Naive B cell (primary cell): ENCODE measurements around the gene PTGIR. TPM values are rescaled to one million over a fixed set of nuclear protein-coding genes. Genes with fewer than 3 reads are reported as not detected.
"Not testable (repeated sequence)": the region's sequence is repeated elsewhere in the genome, so short reads cannot be mapped to it uniquely, and the experiment has no call there.

ENCODE experiments used
- ATAC-seq, 2 donors: fragments of 150-1000 bp; cut with Tn5 transposase; 2 replicates each; pipeline ENCODE4 v1.10.0; 2021; ENCODE audit warnings: low read depth in 2 of 2, mild to moderate bottlenecking in 2 of 2, moderate library complexity in 2 of 2
- DNase-seq: peaks from one replicate; pipeline ENCODE4 v3.0.0; 2022
- H3K27ac Mint-ChIP-seq, 6 donors: one replicate each; pipeline ENCODE4 v1.8.0; 2020 to 2022; ENCODE audit warnings: mild to moderate bottlenecking in 6 of 6, mixed read lengths in 6 of 6, moderate library complexity in 5 of 6, inconsistent platforms in 2 of 6
- H3K27me3 Mint-ChIP-seq, 3 donors: one replicate each; pipeline ENCODE4 v1.8.0; 2021 to 2022; ENCODE audit warnings: mixed read lengths in 3 of 3, mild to moderate bottlenecking in 1 of 3
- H3K36me3 Mint-ChIP-seq, 2 donors: one replicate each; pipeline ENCODE4 v1.8.0; 2020 to 2022; ENCODE audit warnings: mixed read lengths in 2 of 2, inconsistent platforms in 1 of 2, mild to moderate bottlenecking in 1 of 2
- H3K4me1 Mint-ChIP-seq, 3 donors: one replicate each; pipeline ENCODE4 v1.8.0; 2020 to 2022; ENCODE audit warnings: mixed read lengths in 3 of 3, inconsistent platforms in 1 of 3, mild to moderate bottlenecking in 1 of 3, moderate library complexity in 1 of 3
- H3K4me3 Mint-ChIP-seq, 8 donors: one replicate each; pipeline ENCODE4 v1.8.0; 2020 to 2022; ENCODE audit warnings: mild to moderate bottlenecking in 8 of 8, mixed read lengths in 8 of 8, moderate library complexity in 8 of 8, inconsistent platforms in 2 of 8
- H3K9me3 Mint-ChIP-seq, 7 donors: one replicate each; pipeline ENCODE4 v1.8.0; 2020 to 2022; ENCODE audit warnings: mixed read lengths in 7 of 7, mild to moderate bottlenecking in 5 of 7, inconsistent platforms in 2 of 7, moderate library complexity in 1 of 7
- polyA plus RNA-seq, 6 donors: library from polyadenylated mRNA; unstranded; fragments of 300-500 nt; fragmentation: Illumina TruSeq; gene quantifications; one replicate each; pipeline ENCODE4 v1.2.3, GENCODE V29; 2021; ENCODE audit warnings: low read depth in 6 of 6

Gene PTGIR
- polyA plus RNA-seq, 6 donors from 2014 or later, result 1.3 to 4.5 (median 1.9) TPM; not detected in 1

GRCh38 chr19:46634045-46634655 is 9.3 kb upstream of the PTGIR start:
- Mint-ChIP-seq H3K4me1 (peaks cover 6 to 39% (median 20%) of the 10 kb centered on the region in 3 donors), H3K27me3 (no peaks in the 10 kb centered on the region), H3K9me3 (peaks cover 0 to 1% (median 0%) of the 10 kb centered on the region in 7 donors), H3K4me3 (peak overlapping the region in 7 of 8 donors; percentile 51 to 94 (median 84)), H3K36me3 (no peaks in the 10 kb centered on the region), H3K27ac (peak overlapping the region in 5 of 6 donors; percentile 98 to 100 (median 99))
- DNase-seq (peak; percentile 92), ATAC-seq (peak; percentile 73 to 75)

- DNase-seq (no peak), ATAC-seq (no peak)
- no peaks in the 10 kb centered on the region for H3K36me3 Mint-ChIP-seq
- peaks cover 0 to 1% (median 0%) of the 10 kb centered on the region in 7 donors for H3K9me3 Mint-ChIP-seq
- peak overlapping the region in 7 of 8 donors; percentile 51 to 94 (median 77) for H3K4me3 Mint-ChIP-seq
- H3K4me1 Mint-ChIP-seq, result peaks cover 11 to 45% (median 24%) of the 10 kb centered on the region in 3 donors
- peak overlapping the region in 5 of 6 donors; percentile 98 to 100 (median 99) for H3K27ac Mint-ChIP-seq
- H3K27me3 Mint-ChIP-seq, result no peaks in the 10 kb centered on the region
These were observed 8.2 kb upstream of the PTGIR start for GRCh38 chr19:46633130-46633529.

- ATAC-seq, result no peak
- H3K4me3 Mint-ChIP-seq, result no peak overlapping the region
- no peaks in the 10 kb centered on the region for H3K27me3 Mint-ChIP-seq
- no peak for DNase-seq
- no peaks in the 10 kb centered on the region for H3K36me3 Mint-ChIP-seq
- peaks cover 0 to 1% (median 0%) of the 10 kb centered on the region in 7 donors for H3K9me3 Mint-ChIP-seq
- H3K27ac Mint-ChIP-seq, result peak overlapping the region in 4 of 6 donors; percentile 81 to 99 (median 90)
- H3K4me1 Mint-ChIP-seq, result peaks cover 23 to 49% (median 33%) of the 10 kb centered on the region in 3 donors
These were observed 6.6 kb upstream of the PTGIR start for GRCh38 chr19:46631481-46631880.

- H3K9me3 Mint-ChIP-seq, result peaks cover 0 to 1% (median 0%) of the 10 kb centered on the region in 7 donors
- DNase-seq (no peak), ATAC-seq (no peak)
- no peaks in the 10 kb centered on the region for H3K36me3 Mint-ChIP-seq
- H3K4me1 Mint-ChIP-seq, result peaks cover 31 to 54% (median 38%) of the 10 kb centered on the region in 3 donors
- H3K4me3 Mint-ChIP-seq, result no peak overlapping the region
- H3K27me3 Mint-ChIP-seq, result no peaks in the 10 kb centered on the region
- H3K27ac Mint-ChIP-seq, result peak overlapping the region in 2 of 6 donors; percentile 24 to 93
These were observed 5.8 kb upstream of the PTGIR start for GRCh38 chr19:46630586-46631205.

GRCh38 chr19:46629546-46630025 is 4.7 kb upstream of the PTGIR start:
- DNase-seq (no peak), ATAC-seq (no peak)
- H3K27me3 Mint-ChIP-seq, result no peaks in the 10 kb centered on the region
- H3K27ac Mint-ChIP-seq, result peak overlapping the region in 4 of 6 donors; percentile 73 to 96 (median 90)
- H3K4me3 Mint-ChIP-seq, result no peak overlapping the region
- no peaks in the 10 kb centered on the region for H3K36me3 Mint-ChIP-seq
- H3K4me1 Mint-ChIP-seq, result peaks cover 42 to 56% (median 49%) of the 10 kb centered on the region in 3 donors
- peaks cover 0 to 1% (median 0%) of the 10 kb centered on the region in 7 donors for H3K9me3 Mint-ChIP-seq

GRCh38 chr19:46628970-46629369 is 4.1 kb upstream of the PTGIR start:
- peaks cover 48 to 55% (median 55%) of the 10 kb centered on the region in 3 donors for H3K4me1 Mint-ChIP-seq
- not testable (repeated sequence) for H3K27me3 Mint-ChIP-seq, ATAC-seq, DNase-seq, H3K9me3 Mint-ChIP-seq, H3K36me3 Mint-ChIP-seq
- H3K27ac Mint-ChIP-seq, result peak overlapping the region; percentile 47 to 92 (median 66)
- H3K4me3 Mint-ChIP-seq, result peak overlapping the region in 1 of 8 donors; percentile 37

- DNase-seq (no peak), ATAC-seq (no peak)
- peaks cover 55 to 60% (median 56%) of the 10 kb centered on the region in 3 donors for H3K4me1 Mint-ChIP-seq
- peaks cover 0 to 1% (median 0%) of the 10 kb centered on the region in 7 donors for H3K9me3 Mint-ChIP-seq
- H3K36me3 Mint-ChIP-seq, result no peaks in the 10 kb centered on the region
- H3K27me3 Mint-ChIP-seq, result no peaks in the 10 kb centered on the region
- H3K27ac Mint-ChIP-seq, result peak overlapping the region in 5 of 6 donors; percentile 41 to 96 (median 81)
- H3K4me3 Mint-ChIP-seq, result peak overlapping the region in 4 of 8 donors; percentile 15 to 52 (median 22)
These were observed 1.6 kb upstream of the PTGIR start for GRCh38 chr19:46626446-46626845.

- Mint-ChIP-seq H3K27ac (peak overlapping the region; percentile 37 to 90 (median 72)), H3K4me1 (peaks cover 53 to 66% (median 63%) of the 10 kb centered on the region in 3 donors), H3K9me3 (peaks cover 0 to 1% (median 0%) of the 10 kb centered on the region in 7 donors), H3K27me3 (no peaks in the 10 kb centered on the region), H3K4me3 (peak overlapping the region in 2 of 8 donors; percentile 6 to 63), H3K36me3 (no peaks in the 10 kb centered on the region)
- ATAC-seq (no peak), DNase-seq (no peak)
These were observed 842 bp upstream of the PTGIR start for GRCh38 chr19:46625731-46626130.

GRCh38 chr19:46623915-46624502 is 880 bp downstream of the PTGIR start:
- Mint-ChIP-seq H3K36me3 (no peaks in the 10 kb centered on the region), H3K4me1 (peaks cover 62 to 76% (median 72%) of the 10 kb centered on the region in 3 donors), H3K9me3 (no peaks in the 10 kb centered on the region), H3K27ac (peak overlapping the region in 4 of 6 donors; percentile 21 to 95 (median 92)), H3K4me3 (peak overlapping the region in 7 of 8 donors; percentile 4 to 89 (median 62)), H3K27me3 (no peaks in the 10 kb centered on the region)
- DNase-seq, result no peak
- ATAC-seq, result no peak

- no peaks in the 10 kb centered on the region for H3K36me3 Mint-ChIP-seq
- peak overlapping the region in 7 of 8 donors; percentile 6 to 82 (median 71) for H3K4me3 Mint-ChIP-seq
- DNase-seq (no peak), ATAC-seq (no peak)
- no peaks in the 10 kb centered on the region for H3K27me3 Mint-ChIP-seq
- peaks cover 63 to 87% (median 78%) of the 10 kb centered on the region in 3 donors for H3K4me1 Mint-ChIP-seq
- H3K27ac Mint-ChIP-seq, result peak overlapping the region; percentile 67 to 100 (median 93)
- no peaks in the 10 kb centered on the region for H3K9me3 Mint-ChIP-seq
These were observed 2.8 kb downstream of the PTGIR start for GRCh38 chr19:46622118-46622446.

- no peaks in the 10 kb centered on the region for H3K36me3 Mint-ChIP-seq
- ATAC-seq (no peak), DNase-seq (no peak)
- H3K4me1 Mint-ChIP-seq, result peaks cover 64 to 89% (median 78%) of the 10 kb centered on the region in 3 donors
- H3K9me3 Mint-ChIP-seq, result no peaks in the 10 kb centered on the region
- peak overlapping the region; percentile 81 to 100 (median 98) for H3K27ac Mint-ChIP-seq
- no peaks in the 10 kb centered on the region for H3K27me3 Mint-ChIP-seq
- H3K4me3 Mint-ChIP-seq, result peak overlapping the region in 7 of 8 donors; percentile 6 to 82 (median 57)
These were observed 3.4 kb downstream of the PTGIR start for GRCh38 chr19:46621191-46622117.

GRCh38 chr19:46620716-46621115 is 4.2 kb downstream of the PTGIR start:
- DNase-seq, result no peak
- Mint-ChIP-seq H3K27me3 (no peaks in the 10 kb centered on the region), H3K9me3 (no peaks in the 10 kb centered on the region), H3K36me3 (no peaks in the 10 kb centered on the region), H3K4me3 (peak overlapping the region in 4 of 8 donors; percentile 82 to 95 (median 88)), H3K27ac (peak overlapping the region; percentile 98 to 100 (median 100)), H3K4me1 (peaks cover 60 to 90% (median 77%) of the 10 kb centered on the region in 3 donors)
- ATAC-seq, result no peak
